IMR-90 (cell line): Measurements from ENCODE around the gene CCDC27. TPM values are rescaled to one million over a fixed set of nuclear protein-coding genes. Genes with fewer than 3 reads are reported as not detected.

Source experiments
- ATAC-seq: fragments of 200-7000 bp; cut with Tn5 transposase; 2 replicates; pipeline ENCODE4 v1.9.1; 2020; ENCODE audit warnings: low read depth, mild to moderate bottlenecking, moderate library complexity
- BruUV-seq: library from RNA; stranded (reverse); fragments of 400-500 nt; replicated peaks from 2 replicates; lab custom pipeline; 2021; lab: Mats Ljungman, UMichigan
- CTCF ChIA-PET: fragments of 300-600 bp; formaldehyde crosslinking; extraction: SDS; loops from one replicate; lab custom pipeline; 2021; ENCODE audit warnings: antibody characterized with exemption; lab: Yijun Ruan, JAX
- POLR2A ChIA-PET: fragments of 300-600 bp; sonication (Branson Sonifier 250); formaldehyde crosslinking; loops from one replicate; lab custom pipeline; 2022; ENCODE audit warnings: antibody characterized with exemption; ENCODE audit not compliant: unreplicated experiment; lab: Charles Lee
- DNase-seq: peaks from one replicate; pipeline ENCODE4 v3.0.0; 2013
- H2AFZ ChIP-seq: replicated peaks from 2 replicates; pipeline ENCODE3; 2013; ENCODE audit warnings: low read length, mild to moderate bottlenecking; ENCODE audit not compliant: poor library complexity
- H2AK5ac ChIP-seq: 2 replicates; pipeline ENCODE4 v1.6.1; 2013; ENCODE audit warnings: low read depth, low read length, inconsistent platforms
- H2AK9ac ChIP-seq: replicated peaks from 2 replicates; pipeline ENCODE3; 2013; ENCODE audit warnings: mild to moderate bottlenecking, low read depth, low read length, moderate library complexity; ENCODE audit not compliant: poor library complexity
- H2BK120ac ChIP-seq: 2 replicates; pipeline ENCODE4 v1.6.1; 2013; ENCODE audit warnings: low read depth, low read length, inconsistent platforms
- H2BK15ac ChIP-seq: 3 replicates; pipeline ENCODE4 v1.6.1; 2013; ENCODE audit warnings: low read depth, low read length, inconsistent platforms
- H2BK20ac ChIP-seq: 2 replicates; pipeline ENCODE4 v1.6.1; 2013; ENCODE audit warnings: low read depth, mild to moderate bottlenecking, inconsistent platforms, low read length, moderate library complexity
- H2BK5ac ChIP-seq: 2 replicates; pipeline ENCODE4 v1.6.1; 2013; ENCODE audit warnings: mild to moderate bottlenecking, low read depth, low read length, inconsistent platforms; ENCODE audit not compliant: poor library complexity, severe bottlenecking
- H3K14ac ChIP-seq: replicated peaks from 2 replicates; pipeline ENCODE4 v1.6.1; 2013; ENCODE audit warnings: low read depth, low read length, inconsistent platforms
- H3K18ac ChIP-seq: 2 replicates; pipeline ENCODE4 v1.6.1; 2013; ENCODE audit warnings: low read depth, low read length, control low read depth
- H3K23ac ChIP-seq: 2 replicates; pipeline ENCODE4 v1.6.1; 2013; ENCODE audit warnings: low read depth, low read length, inconsistent platforms
- H3K27ac ChIP-seq: 2 replicates; pipeline ENCODE4 v1.5.1; 2013; ENCODE audit warnings: mild to moderate bottlenecking, control low read depth, low read length; ENCODE audit not compliant: insufficient read depth
- H3K27me3 ChIP-seq: 2 replicates; pipeline ENCODE4 v1.6.1; 2013; ENCODE audit warnings: low read length; ENCODE audit not compliant: control insufficient read depth, insufficient read depth
- H3K36me3 ChIP-seq: 2 replicates; pipeline ENCODE4 v1.6.1; 2013; ENCODE audit warnings: low read length, mixed read lengths; ENCODE audit not compliant: control insufficient read depth, insufficient read depth
- H3K4ac ChIP-seq: 2 replicates; pipeline ENCODE4 v1.6.1; 2013; ENCODE audit warnings: low read depth, low read length, inconsistent platforms
- H3K4me1 ChIP-seq: 2 replicates; pipeline ENCODE4 v1.6.1; 2013; ENCODE audit warnings: low read length, mixed read lengths; ENCODE audit not compliant: control insufficient read depth, insufficient read depth
- H3K4me2 ChIP-seq: 2 replicates; pipeline ENCODE4 v1.6.1; 2013; ENCODE audit warnings: low read depth, mild to moderate bottlenecking, control low read depth, low read length, moderate library complexity
- H3K4me3 ChIP-seq: 2 replicates; pipeline ENCODE4 v1.5.1; 2013; ENCODE audit warnings: low read depth, mild to moderate bottlenecking, control low read depth, low read length, moderate library complexity; ENCODE audit not compliant: insufficient read depth
- H3K56ac ChIP-seq: 2 replicates; pipeline ENCODE4 v1.6.1; 2013; ENCODE audit warnings: low read length, inconsistent platforms; ENCODE audit not compliant: insufficient read depth; ENCODE audit errors: extremely low read depth
- H3K79me1 ChIP-seq, 2 experiments: 2 replicates each; pipeline ENCODE4 v1.6.1; 2013; ENCODE audit warnings: low read length in 2 of 2, inconsistent platforms in 1 of 2, low read depth in 1 of 2
- H3K9ac ChIP-seq: 2 replicates; pipeline ENCODE4 v1.6.1; 2013; ENCODE audit warnings: low read depth, low read length, control low read depth
- H3K9me1 ChIP-seq: 2 replicates; pipeline ENCODE4 v1.6.1; 2013; ENCODE audit warnings: low read length, inconsistent platforms; ENCODE audit not compliant: insufficient read depth
- H3K9me3 ChIP-seq: 2 replicates; pipeline ENCODE4 v1.6.1; 2013; ENCODE audit warnings: low read length; ENCODE audit not compliant: control insufficient read depth, insufficient read depth
- H4K20me1 ChIP-seq: 2 replicates; pipeline ENCODE4 v1.6.1; 2013; ENCODE audit warnings: low read length, inconsistent platforms; ENCODE audit not compliant: insufficient read depth
- H4K5ac ChIP-seq: 2 replicates; pipeline ENCODE4 v1.6.1; 2013; ENCODE audit warnings: mild to moderate bottlenecking, low read depth, low read length, control low read depth
- H4K8ac ChIP-seq, 2 experiments: 2 replicates each; pipeline ENCODE4 v1.6.1; 2013; ENCODE audit warnings: low read depth in 2 of 2, low read length in 2 of 2, control low read depth in 1 of 2, inconsistent platforms in 1 of 2
- H4K91ac ChIP-seq: 2 replicates; pipeline ENCODE4 v1.6.1; 2013; ENCODE audit warnings: low read depth, low read length, inconsistent platforms; ENCODE audit not compliant: insufficient read depth
- BHLHE40 ChIP-seq: fragments of 150-350 bp; IDR thresholded peaks from 2 replicates; pipeline ENCODE4 v1.6.1; 2016; ENCODE audit warnings: mild to moderate bottlenecking, low read depth, low read length
- CEBPB ChIP-seq: IDR thresholded peaks from 2 replicates; pipeline ENCODE4 v1.6.1; 2012; ENCODE audit warnings: low read depth, low read length, improper control_type of control experiment
- CTCF ChIP-seq: conservative IDR thresholded peaks from 2 replicates; pipeline ENCODE4 v1.5.1; 2012; ENCODE audit warnings: mild to moderate bottlenecking, low read depth, low read length, improper control_type of control experiment
- FOS ChIP-seq: fragments of 150-350 bp; IDR thresholded peaks from 2 replicates; pipeline ENCODE4 v1.6.1; 2016; ENCODE audit warnings: low read depth, low read length
- MAFK ChIP-seq: IDR thresholded peaks from 2 replicates; pipeline ENCODE4 v1.6.1; 2012; ENCODE audit warnings: low read depth, low read length, improper control_type of control experiment
- MAZ ChIP-seq: IDR thresholded peaks from 2 replicates; pipeline ENCODE4 v1.6.1; 2012; ENCODE audit warnings: low read depth, mild to moderate bottlenecking, low read length, improper control_type of control experiment, moderate library complexity, borderline replicate concordance
- MXI1 ChIP-seq: IDR thresholded peaks from 2 replicates; pipeline ENCODE4 v1.6.1; 2012; ENCODE audit warnings: low read depth, mild to moderate bottlenecking, low read length, moderate library complexity, borderline replicate concordance
- POLR2A ChIP-seq: IDR thresholded peaks from 2 replicates; pipeline ENCODE4 v1.6.1; 2012; ENCODE audit warnings: mild to moderate bottlenecking, low read depth, low read length
- RAD21 ChIP-seq: IDR thresholded peaks from 2 replicates; pipeline ENCODE4 v1.6.1; 2012; ENCODE audit warnings: low read length, improper control_type of control experiment
- RCOR1 ChIP-seq: IDR thresholded peaks from 2 replicates; pipeline ENCODE4 v1.6.1; 2012; ENCODE audit warnings: mild to moderate bottlenecking, low read length, improper control_type of control experiment; ENCODE audit not compliant: insufficient replicate concordance
- RFX5 ChIP-seq: IDR thresholded peaks from 2 replicates; pipeline ENCODE4 v1.8.0; 2012; ENCODE audit warnings: low read depth, mild to moderate bottlenecking, low read length, moderate library complexity
- SMC3 ChIP-seq: fragments of 150-350 bp; IDR thresholded peaks from 2 replicates; pipeline ENCODE4 v1.6.1; 2016; ENCODE audit warnings: low read depth, mild to moderate bottlenecking, antibody characterized with exemption, low read length, moderate library complexity
- USF2 ChIP-seq: fragments of 150-350 bp; IDR thresholded peaks from 2 replicates; pipeline ENCODE4 v1.6.1; 2017; ENCODE audit warnings: mild to moderate bottlenecking, antibody characterized with exemption, low read length, low read depth
- WGBS, 2 experiments: methylation state at CpG; one replicate each; pipeline versions ENCODE4 v1.1.5 to v1.1.7; 2013; ENCODE audit warnings: missing lambda C conversion rate in 2 of 2; ENCODE audit not compliant: insufficient read length in 1 of 2; ENCODE audit errors: extremely low coverage in 2 of 2; 5-methylcytosine and 5-hydroxymethylcytosine counted together
- dilution Hi-C: fragments of 300-500 bp; cut with HindIII; formaldehyde crosslinking; loops from one replicate; pipeline ENCODE4 v1.14.3; 2018; ENCODE audit warnings: low sequenced_read_pairs; ENCODE audit not compliant: unreplicated experiment
- in situ Hi-C: fragments of 300-500 bp; cut with MboI; formaldehyde crosslinking; loops from 3 replicates; pipeline ENCODE4 v1.14.3; 2019; ENCODE audit warnings: low sequenced_read_pairs, inconsistent platforms, mixed read lengths
- intact Hi-C: fragments of 100-400 bp; cut with micrococcal nuclease; formaldehyde crosslinking; loops from 2 replicates; pipeline ENCODE4 v1.10.0; 2022
- polyA plus RNA-seq, 3 experiments: library from polyadenylated mRNA; depleted of rRNA; stranded (reverse); fragments of >200 nt; gene quantifications; 2 replicates each; pipeline ENCODE4 v1.2.3, GENCODE V29; 2012; ENCODE audit warnings: low replicate concordance in 1 of 3
- total RNA-seq: library from RNA; depleted of rRNA; stranded (reverse); fragments of >200 nt; gene quantifications from 2 replicates; pipeline ENCODE4 v1.2.3, GENCODE V29; 2012

CCDC27 gene
- total and polyA plus RNA-seq, 2 of the 4 experiments (the other 2 are of a cell fraction) = not detected

- no peak overlapping the region for H4K5ac ChIP-seq
- no peak overlapping the region for H2AK9ac ChIP-seq
- H3K18ac ChIP-seq = no peak overlapping the region
- H3K36me3 ChIP-seq = no peaks in the 10 kb centered on the region
- 27% methylated on average over 6 of the region's 11 CpGs; no CpG with 5 or more reads in 1 of the 2 experiments for WGBS, 2 experiments
- ATAC-seq = no peak
- no peak overlapping the region for H3K27ac ChIP-seq
- no peaks in the 10 kb centered on the region for H4K20me1 ChIP-seq
- H3K23ac ChIP-seq = no peak overlapping the region
- BruUV-seq = no TSS peak
- no peaks in the 10 kb centered on the region for H3K9me1 ChIP-seq
- no peak overlapping the region for H3K56ac ChIP-seq
- H2BK120ac ChIP-seq = no peak overlapping the region
- H3K9me3 ChIP-seq = no peaks in the 10 kb centered on the region
- H3K4me3 ChIP-seq = no peak overlapping the region
- in situ Hi-C loops = no loop called here
- H4K91ac ChIP-seq = no peak overlapping the region
- H2AFZ ChIP-seq = no peak overlapping the region
- no peak overlapping the region for H3K9ac ChIP-seq
- H2BK15ac ChIP-seq = no peak overlapping the region
- no peak overlapping the region for H2BK20ac ChIP-seq
- no peak overlapping the region for H3K4ac ChIP-seq
- DNase-seq = no peak
- no peaks in the 10 kb centered on the region for H3K4me1 ChIP-seq
- intact Hi-C loops = no loop called here
- H3K4me2 ChIP-seq = no peak overlapping the region
- dilution Hi-C loops = no loop called here
- CTCF ChIA-PET = interaction anchor here (1.3 kb wide), 1 partner anchor 17 kb away, joined by 3 read pairs; no protein-coding TSS in a partner anchor
- POLR2A ChIA-PET = no interaction called here
- H3K27me3 ChIP-seq = peaks cover 58% of the 10 kb centered on the region
- no peak overlapping the region for H4K8ac ChIP-seq
- no peak overlapping the region for H3K14ac ChIP-seq
- H2BK5ac ChIP-seq = no peak overlapping the region
- H3K79me1 ChIP-seq = no peaks in the 10 kb centered on the region
- H2AK5ac ChIP-seq = no peak overlapping the region
- TF ChIP-seq RAD21 (no peak), CTCF (no peak), FOS (no peak), CEBPB (no peak), RCOR1 (no peak), POLR2A (no peak), MAFK (no peak), SMC3 (no peak), BHLHE40 (no peak), RFX5 (no peak), MXI1 (no peak), MAZ (no peak), USF2 (no peak)
Observed at GRCh38 chr1:3707939-3708328, 44.3 kb upstream of the CCDC27 start.
